Vagina (tissue), 2 donors: ENCODE results near the gene CAMK2A.

Experiments used
- CTCF ChIP-seq, 3 experiments: fragments of 450-650 bp in 2 of 3; fragments of 200-600 bp in 1 of 3; sonication (generic) in 1 of 3; IDR thresholded peaks; one replicate each; pipeline ENCODE4 v1.5.1; 2017 to 2019; ENCODE audit warnings: antibody characterized with exemption in 3 of 3, mild to moderate bottlenecking in 2 of 3, moderate library complexity in 2 of 3
- POLR2A ChIP-seq, 2 donors: fragments of 450-650 bp; IDR thresholded peaks; one replicate each; pipeline ENCODE4 v1.6.1; 2017; ENCODE audit warnings: antibody characterized with exemption in 2 of 2, mild to moderate bottlenecking in 2 of 2, moderate library complexity in 2 of 2

- TF ChIP-seq POLR2A (IDR thresholded peaks at IDR 0.05): no peak
- TF ChIP-seq CTCF (IDR thresholded peaks at IDR 0.05): no peak
Observed at GRCh38 chr5:150297934-150298595, 8.5 kb upstream of the CAMK2A start.
